Activated T-cell treated with anti-CD3 and anti-CD28 coated beads for 4 hours (primary cell): ENCODE data around the gene GUCY2C.

Experiments
- DNase-seq: peaks from one replicate; pipeline ENCODE4 v3.0.0-alpha.2; 2020

Gene GUCY2C

DNA sequence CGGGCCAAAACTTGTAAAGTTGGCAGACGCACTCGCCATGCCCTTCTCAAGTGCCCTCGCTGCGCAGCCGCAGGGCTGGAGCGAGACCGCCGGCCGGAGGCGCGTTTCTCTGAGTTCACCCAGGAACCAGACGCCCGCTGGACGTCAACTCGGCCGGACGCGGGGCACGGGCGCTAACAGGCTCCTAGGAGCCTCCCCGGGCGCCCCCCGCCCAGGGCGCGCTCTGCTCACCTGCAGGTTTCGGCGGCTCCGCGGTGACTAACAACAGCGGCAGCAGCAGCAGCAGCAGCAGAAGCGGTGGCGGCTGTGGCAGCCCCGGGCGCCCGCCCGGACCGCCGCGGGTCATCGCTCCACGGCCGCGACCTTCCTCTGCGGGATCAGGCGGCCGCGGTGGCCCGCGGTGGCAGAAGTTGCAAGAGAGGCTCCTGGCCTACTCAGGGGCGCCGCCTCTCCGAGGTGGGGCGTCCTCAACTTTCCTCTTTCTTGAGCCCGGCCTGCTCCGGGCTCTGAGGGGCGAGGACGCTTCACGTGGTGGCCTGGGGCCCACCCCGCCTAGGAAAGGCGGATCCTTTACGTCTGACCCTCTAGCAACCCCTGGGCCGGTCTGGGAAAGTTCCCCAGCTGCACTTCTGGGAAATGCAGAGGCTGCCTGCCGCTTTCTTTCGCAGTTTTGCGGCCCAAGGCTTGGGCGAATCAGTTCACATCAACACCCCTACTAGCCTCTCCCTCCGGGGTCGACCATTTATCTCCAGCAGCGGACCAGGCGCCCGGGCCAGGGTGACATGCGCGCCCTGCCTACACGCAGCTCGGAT is 128.8 kb downstream of the GUCY2C start, which contains the start of gene PLBD1:
Gene PLBD1, minus strand, starts transcription at position 533 of the 812 bp plus-strand sequence. Its CDS starts 187 bp downstream, at position 346.
- DNase-seq = no peak

DNA sequence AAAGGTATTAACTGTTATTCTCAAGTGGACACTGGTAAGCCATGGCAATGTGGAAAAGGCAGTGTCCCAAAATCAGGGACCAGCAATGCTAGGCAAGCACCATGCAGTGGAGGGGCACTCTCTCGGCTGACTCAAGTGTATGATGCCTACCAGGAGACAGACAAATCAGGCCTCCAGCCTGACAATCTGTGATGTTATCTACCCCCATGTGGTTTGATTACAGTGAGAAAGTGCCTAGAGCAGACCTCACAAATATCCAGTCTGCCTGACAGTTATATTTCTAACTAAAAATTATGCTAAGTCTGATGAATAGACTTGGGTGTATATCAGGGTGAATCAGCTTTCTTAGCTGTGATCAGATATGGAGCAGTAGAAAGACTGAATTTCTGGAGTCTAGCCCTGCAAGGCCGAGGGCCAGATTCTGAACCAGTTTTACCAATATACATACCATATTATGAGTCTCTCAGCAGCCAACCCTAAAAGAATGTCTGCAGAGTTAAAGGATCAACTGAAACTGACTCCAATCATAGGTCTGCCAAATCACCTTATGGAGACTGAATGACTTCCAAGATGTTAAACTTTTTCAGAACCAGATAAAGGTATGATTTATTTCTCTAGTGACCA is 132.0 kb downstream of the GUCY2C start:
- no peak for DNase-seq

GRCh38 chr12:14563046-14563445 is 133.4 kb downstream of the GUCY2C start:
- no peak for DNase-seq
